UCSD-AML1 (cell line): ENCODE measurements around the gene ENKD1.

Experiments
- DNase-seq: peaks from one replicate; lab custom pipeline; 2025; ENCODE audit not compliant: unreplicated experiment; lab: John Stamatoyannopoulos, UW

Gene ENKD1

GRCh38 chr16:67679935-67680897, 13.7 kb upstream of the ENKD1 start:
- DNase-seq: no peak

DNA sequence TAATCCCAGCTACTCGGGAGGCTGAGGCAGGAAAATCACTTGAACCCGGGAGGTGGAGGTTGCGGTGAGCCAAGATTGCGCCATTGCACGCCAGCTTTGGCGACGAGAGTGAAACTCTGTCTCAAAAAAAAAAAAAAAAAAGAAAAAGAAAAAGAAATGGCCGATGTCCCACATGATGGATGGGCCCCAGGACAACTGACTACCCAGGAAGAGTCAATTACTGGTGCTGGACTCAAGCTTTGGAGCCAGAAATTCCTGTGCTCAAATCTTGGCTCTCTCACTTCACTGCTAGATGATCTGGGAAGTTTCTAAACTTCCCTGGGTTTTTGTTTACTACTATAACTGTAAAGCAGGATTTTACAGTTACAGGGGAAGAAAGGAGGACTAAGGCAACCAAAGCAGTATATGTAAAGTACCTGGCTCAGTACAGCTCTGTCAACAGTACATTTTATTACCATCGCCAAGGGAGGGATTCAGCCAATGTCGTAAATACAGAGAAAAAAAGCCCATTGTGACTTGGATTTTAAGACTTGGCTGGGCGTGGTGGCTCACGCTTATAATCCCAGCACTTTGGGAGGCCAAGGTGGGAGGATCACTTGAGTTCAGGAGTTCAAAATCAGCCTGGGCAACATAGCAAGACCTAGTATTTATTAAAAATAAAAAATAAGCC, 11.9 kb upstream of the ENKD1 start:
- no peak for DNase-seq

GRCh38 chr16:67677712-67678111, 11.2 kb upstream of the ENKD1 start:
- DNase-seq: no peak

GRCh38 chr16:67676939-67677338, 10.4 kb upstream of the ENKD1 start:
- no peak for DNase-seq

DNA sequence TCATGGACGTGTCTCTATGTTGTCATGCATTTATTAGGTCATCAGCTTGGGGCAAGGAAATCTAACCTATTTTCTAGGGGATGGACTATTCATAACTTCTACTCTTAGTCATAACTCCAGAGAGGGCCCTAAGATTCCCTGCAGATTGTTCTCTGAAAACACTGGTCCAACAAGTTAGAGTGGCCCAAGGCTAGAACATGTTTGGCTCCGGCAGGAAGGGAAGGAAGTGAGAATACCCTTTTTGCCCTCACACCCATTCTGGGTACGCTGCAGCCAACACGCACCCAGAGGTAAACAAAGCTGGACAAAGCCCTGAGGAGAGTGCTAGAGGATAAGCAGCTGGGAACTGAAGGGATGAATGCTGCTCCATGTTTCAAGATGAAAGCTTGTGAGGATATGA, 10.0 kb upstream of the ENKD1 start:
- DNase-seq: no peak

DNA sequence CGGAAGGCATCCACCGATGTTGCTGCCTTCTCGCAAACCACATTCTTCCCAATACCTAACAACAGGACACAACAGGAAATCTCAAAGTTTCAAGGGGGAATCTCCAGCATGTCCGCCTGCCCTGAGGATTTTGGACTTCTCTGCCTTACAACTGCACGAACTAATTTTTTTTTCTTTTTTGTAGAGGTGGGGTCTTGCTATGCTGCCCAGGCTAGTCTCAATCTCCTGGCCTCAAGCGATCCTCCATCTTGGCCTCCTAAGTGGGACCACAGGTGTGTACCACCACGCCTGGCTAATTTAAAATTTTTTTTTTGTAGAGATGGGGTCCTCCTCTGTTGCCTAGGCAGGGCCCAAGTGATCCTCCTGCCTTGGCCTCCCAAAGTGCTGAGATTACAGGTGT, 9.4 kb upstream of the ENKD1 start:
- no peak for DNase-seq

DNA sequence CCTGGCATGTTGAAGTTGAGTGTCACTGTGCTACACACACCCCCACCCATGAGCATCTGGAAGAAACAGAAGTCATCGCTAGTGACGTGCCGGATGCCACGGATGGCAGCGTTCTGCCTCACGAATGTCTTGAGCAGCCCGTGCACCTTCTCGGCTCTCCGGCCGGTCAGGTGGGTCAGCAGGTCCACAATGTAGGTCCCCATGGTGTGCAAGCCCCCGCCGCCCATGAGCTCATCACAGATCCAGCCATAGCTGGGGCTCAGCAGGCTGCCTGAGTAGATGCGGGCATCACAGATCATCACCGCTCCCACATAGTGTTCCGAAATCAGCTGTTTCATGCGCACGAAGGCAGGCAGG, 9.0 kb upstream of the ENKD1 start:
- DNase-seq: no peak

DNA sequence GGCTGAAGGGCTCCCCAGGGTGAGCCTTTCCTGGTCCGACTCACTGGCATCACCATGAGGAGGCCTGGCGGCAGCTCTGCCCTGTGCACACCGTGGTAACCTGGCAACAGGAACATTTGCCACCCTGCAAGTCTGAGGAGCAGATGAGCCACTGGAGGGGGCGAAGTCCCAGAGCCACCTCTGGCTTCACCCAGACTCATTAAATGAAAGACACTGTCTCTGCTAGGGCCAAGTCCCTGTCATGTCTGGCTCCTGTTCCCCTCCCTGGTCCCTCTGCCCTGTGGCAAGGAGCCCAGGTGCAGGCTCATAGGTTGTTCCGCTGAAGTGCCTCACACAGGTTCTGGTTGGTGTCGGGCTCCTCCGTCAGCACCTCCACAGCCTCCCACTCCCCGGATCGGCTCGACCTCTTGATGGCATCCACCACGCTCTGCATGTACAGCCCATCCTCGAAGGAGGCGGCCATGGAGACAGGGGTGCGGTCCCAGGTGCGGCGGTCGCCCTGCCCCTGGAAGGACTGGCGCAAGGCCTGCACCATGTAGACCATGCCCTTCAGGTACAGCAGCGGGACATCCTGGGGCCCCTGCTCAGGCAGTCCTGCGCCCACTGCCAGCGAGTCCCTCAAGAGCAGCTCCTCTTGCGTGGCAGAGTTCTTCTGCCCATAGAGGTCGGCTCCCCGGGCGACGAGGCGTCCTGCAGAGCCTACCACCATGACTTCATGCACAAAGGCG, 8.5 kb upstream of the ENKD1 start:
- DNase-seq: no peak

DNA sequence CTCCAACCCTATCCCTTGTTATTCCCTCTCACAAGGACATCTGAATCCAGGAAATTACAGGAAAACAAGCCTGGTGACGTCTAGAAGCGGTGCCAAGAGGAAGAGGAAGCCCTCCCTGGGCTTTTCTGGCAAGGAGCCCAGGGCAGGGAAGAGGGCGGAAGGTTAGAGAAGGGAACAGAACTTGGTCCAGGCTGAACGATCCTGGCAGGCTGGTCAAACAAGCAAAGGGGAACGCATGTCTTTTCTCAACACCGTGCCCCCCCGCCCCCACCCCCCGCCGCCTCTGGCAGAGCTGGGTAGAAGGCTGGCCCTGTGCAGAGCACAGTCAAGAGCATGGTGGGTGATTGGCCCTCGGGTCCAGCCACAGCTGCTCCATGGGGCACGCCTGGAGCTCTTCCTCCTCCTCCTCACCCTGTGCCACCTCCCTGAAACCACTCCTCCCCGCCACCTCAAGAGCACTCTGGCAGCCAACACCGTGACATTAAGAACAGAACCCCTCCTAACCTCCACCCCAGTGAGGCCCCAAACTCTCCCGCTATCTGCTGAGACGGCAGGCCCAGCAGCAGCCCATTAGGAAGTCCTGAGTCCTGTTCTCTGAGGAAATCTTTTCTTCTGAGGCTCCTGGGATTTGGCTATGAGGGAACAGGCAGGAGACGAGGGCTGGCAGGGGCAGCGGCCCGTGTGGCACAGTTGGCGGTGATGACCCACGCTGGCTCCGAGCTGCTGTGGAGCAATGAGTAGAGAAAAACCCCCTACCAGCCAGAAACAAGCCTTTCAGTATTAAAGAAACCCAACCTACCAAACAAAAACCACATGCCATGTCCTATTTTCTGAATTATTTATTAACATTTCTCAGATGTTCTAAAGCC, 7.4 kb upstream of the ENKD1 start:
- peak; percentile 53 for DNase-seq

DNA sequence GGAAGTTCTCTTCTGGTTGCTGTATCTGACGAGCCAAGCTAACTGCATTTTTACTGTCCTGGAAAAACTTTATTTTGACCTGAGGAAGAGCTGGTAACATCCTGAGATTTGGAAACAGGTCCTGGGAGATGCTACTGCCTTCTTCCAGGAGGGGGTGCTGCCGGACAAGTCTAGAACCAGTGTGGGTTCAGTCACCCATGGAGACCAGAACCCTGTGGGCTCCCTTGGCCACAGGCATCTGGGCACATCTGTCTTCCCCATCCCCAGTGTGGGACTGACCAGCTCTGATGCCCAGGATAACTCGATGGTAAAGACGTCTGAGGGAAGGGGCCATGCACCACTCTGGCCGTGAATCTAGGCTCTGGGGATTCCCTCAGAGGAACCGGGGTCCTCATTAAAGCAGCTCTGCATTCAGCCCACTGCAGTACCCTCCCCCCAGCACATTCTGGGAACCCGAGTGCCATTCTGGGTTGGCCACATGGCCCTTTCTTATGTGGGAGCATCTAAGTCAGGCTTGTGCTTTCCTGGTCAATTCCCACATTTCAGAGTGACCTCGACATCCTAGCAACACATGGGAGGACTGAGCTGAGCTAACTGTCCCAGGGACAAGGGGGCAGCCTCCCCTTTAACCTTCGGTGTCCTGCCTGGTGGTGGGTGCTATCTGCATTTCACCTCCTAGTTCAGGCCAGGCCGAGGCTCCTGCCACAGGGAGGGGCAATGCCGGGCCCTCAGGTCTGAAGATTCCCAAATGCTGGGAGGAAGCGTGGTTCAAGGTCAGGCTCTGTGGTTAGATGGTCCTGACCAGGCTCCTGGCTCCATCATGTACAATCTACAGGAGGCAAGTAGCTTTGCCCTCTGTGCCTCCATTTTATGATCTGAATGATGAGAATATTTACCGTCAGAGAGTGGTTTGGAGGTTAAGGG, 6.5 kb upstream of the ENKD1 start:
- peak; percentile 75 for DNase-seq

DNA sequence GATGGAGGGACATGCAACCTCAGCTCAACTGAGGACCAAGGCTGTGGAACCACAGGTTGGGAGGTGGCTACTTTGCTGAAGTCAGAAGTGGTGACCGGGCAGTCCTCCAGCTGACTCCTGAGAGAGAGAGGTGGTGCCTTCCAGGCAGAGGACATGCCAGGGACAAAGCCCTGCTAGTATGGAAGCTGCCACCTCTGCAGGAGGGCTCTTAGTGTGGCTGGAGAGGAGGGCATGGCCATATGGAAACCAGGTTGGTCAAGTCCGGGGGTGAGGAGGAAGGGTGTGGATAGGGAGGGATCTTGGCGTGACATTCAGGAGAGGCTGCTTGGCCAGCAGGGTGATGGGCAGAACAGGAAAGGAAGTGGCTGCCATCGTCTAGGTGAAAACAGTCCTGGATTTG, 5.8 kb upstream of the ENKD1 start:
- DNase-seq: no peak

GRCh38 chr16:67669499-67670101, 3.0 kb upstream of the ENKD1 start:
- no peak for DNase-seq

- peak; percentile 28 for DNase-seq
Observed at GRCh38 chr16:67668495-67669157, 2.1 kb upstream of the ENKD1 start.

- DNase-seq: peak; percentile 90
Observed at GRCh38 chr16:67667817-67668494, 1.4 kb upstream of the ENKD1 start.

GRCh38 chr16:67667453-67667816, 885 bp upstream of the ENKD1 start:
- no peak for DNase-seq

DNA sequence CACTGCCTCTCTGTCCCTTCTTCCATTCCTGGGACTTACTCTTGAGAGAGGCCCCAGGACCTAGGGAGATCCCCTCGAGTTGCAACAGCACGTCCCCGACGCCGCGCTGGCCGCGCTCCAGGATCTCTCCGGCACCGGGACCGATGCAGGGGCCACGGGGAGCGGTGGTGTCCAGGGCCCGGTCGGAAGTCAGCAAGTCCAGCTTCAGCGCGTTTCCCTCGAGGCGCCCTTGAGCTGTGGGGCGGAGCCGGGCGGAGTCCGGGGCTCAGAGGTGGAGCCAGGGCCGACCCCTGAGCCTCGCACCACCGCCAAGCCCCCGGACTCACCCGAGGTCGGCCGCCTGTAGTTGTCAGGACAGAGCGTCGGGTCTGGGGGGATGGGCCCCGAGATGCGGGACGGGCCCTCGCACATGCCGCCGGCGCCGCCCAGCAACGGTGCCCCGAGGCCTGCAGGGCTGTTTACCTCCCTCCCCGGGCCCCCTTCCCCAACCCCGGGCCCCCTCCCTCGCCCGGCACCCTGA, 458 bp downstream of the ENKD1 start:
- DNase-seq: peak; percentile 47

DNA sequence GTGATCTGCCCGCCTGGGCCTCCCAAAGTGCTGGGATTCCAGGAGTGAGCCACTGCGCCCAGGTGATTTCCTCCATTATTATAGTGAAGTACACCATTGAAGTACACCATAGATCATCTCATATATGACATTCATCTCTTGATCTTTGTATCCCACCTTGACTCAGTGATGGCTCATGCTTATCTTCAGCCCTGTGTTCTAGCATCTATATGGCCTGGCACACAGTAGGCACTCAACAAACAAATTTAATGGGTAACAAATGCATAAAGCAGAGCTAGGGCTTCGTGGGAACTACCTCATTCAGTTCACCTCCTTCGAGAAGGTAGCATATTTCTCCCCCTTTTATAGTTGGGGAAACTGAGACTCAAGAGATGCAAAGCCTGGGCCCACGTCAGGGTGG, 952 bp downstream of the ENKD1 start:
- no peak for DNase-seq

- no peak for DNase-seq
Observed at GRCh38 chr16:67664871-67665270, 1.7 kb downstream of the ENKD1 start.
